ENCODE results near the gene TIGD2.

DNA sequence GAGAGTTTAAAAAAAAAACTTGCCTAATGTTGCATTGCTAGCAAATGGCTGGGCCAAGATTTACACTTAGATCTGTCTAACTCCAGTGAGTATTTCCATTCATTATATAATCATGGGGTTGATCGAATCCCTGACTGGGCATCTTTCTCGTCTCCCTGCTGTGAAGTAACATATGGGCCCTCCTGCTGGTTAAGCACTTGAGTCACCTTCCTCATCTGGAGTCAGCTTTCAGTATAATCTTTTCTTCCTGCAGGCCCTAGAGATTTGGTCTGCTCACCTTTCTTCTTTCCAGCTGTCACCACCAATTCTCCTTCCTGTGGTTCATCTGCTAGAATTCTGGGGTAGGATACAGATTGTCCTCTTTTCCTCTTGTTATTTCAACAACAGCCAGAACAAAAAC, 41.6 kb downstream of the TIGD2 start:
- TF ChIP-seq, protein P1, sequence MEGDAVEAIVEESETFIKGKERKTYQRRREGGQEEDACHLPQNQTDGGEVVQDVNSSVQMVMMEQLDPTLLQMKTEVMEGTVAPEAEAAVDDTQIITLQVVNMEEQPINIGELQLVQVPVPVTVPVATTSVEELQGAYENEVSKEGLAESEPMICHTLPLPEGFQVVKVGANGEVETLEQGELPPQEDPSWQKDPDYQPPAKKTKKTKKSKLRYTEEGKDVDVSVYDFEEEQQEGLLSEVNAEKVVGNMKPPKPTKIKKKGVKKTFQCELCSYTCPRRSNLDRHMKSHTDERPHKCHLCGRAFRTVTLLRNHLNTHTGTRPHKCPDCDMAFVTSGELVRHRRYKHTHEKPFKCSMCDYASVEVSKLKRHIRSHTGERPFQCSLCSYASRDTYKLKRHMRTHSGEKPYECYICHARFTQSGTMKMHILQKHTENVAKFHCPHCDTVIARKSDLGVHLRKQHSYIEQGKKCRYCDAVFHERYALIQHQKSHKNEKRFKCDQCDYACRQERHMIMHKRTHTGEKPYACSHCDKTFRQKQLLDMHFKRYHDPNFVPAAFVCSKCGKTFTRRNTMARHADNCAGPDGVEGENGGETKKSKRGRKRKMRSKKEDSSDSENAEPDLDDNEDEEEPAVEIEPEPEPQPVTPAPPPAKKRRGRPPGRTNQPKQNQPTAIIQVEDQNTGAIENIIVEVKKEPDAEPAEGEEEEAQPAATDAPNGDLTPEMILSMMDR (IDR thresholded peaks at IDR 0.05; ENCODE audit: low read depth, low read length), result no peak
- no peak for TF ChIP-seq POLR2A (IDR thresholded peaks at IDR 0.05; ENCODE audit: extremely low read depth, insufficient read length)
- TF ChIP-seq, protein P2, sequence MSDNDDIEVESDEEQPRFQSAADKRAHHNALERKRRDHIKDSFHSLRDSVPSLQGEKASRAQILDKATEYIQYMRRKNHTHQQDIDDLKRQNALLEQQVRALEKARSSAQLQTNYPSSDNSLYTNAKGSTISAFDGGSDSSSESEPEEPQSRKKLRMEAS (IDR thresholded peaks at IDR 0.05; ENCODE audit: low read depth, low read length), result no peak
